CD4-positive, alpha-beta T cell treated with Interferon alpha-2 for 1 hour (primary cell): ENCODE data around the gene HCK.

ENCODE experiments used
- DNase-seq, 2 donors: peaks; one replicate each; pipeline ENCODE4 v3.0.0-alpha.2; 2020 to 2022

Gene HCK

DNA sequence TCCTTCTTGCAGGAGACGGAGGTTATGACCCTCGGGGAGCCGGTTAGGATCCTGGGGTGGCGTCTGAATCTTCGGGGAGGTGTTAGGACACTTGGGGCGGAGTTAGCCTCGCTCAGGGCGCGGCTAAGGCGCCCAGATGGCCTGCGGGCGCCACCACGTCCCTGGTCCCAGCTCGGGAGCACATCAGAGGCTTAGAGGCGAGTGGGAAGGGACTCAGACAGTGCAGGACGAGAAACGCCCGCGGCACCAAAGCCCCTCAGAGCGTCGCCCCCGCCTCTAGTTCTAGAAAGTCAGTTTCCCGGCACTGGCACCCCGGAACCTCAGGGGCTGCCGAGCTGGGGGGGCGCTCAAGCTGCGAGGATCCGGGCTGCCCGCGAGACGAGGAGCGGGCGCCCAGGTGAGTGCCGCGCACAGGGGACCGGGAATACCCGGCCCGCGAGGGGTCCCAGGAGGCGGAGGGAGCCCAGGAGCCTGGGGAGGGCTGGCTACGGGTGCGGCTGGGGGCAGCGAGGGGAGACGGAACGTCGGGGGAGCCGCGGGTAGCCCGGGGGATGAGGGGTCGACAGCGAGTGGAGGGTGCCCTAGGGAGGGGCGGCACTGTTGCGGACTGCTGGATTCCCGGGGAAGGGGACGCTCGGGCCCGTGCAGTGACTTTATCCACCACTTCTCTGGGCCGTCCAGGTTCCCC, at the start of gene HCK:
Gene HCK (plus strand): TSS at position 153 of the 688 bp plus-strand sequence.
- DNase-seq = peak in 1 of 2 donors; percentile 68

DNA sequence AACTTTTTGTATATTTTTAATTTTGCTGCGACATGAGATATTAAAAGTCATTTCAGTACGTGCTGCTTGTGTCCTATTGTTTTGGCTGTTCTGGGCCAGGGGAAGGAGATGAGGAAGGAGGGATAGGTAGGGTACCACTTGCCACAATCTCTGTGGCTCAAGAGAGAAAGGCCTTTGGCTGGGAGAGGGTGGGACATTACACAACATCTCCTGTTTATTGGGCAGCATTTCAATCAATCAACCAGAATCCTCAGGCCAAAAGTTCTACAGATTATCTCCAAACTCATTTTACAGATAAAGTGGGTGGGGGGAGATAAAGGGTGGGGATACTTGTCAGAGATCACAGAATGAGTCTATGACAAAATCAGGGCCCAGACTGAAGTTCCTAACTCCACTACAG, 48.7 kb upstream of the HCK start:
- DNase-seq = no peak

DNA sequence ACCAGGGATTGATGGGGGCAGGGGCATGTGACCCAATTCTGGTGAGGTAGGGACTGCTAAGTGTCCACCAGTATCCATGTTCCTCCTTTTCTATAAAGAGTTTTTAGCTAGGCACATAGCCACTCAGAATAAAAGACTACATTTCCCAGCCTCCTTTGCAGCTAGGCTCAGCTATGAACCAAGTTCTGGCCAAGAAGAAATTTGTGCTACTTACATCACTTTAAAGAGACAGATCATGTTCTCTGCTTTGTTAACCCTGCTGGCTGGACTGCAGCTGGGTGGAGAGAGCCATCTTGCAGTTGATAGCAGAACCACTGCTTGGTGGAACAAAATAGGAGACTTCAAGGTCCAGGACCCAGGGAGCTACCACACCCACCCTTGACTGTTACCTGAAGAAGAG, 47.1 kb upstream of the HCK start:
- no peak for DNase-seq

DNA sequence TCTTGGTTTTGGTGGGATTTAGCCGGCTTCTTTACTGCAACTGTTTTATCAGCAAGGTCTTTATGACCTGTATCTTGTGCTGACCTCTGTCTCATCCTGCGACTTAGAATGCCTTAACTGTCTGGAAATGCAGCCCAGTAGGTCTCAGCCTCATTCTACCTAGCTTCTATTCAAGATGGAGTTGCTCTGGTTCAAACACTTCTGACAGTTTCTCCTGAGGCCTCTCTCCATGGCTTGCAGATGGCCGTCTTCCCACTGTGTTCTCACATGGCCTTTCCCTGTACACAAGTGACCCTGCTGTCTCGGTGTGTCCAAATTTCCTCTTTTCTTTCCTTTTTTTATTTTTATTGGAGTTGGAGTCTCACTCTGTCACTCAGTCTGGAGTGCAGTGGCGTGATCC, 46.0 kb upstream of the HCK start:
- DNase-seq = no peak

DNA sequence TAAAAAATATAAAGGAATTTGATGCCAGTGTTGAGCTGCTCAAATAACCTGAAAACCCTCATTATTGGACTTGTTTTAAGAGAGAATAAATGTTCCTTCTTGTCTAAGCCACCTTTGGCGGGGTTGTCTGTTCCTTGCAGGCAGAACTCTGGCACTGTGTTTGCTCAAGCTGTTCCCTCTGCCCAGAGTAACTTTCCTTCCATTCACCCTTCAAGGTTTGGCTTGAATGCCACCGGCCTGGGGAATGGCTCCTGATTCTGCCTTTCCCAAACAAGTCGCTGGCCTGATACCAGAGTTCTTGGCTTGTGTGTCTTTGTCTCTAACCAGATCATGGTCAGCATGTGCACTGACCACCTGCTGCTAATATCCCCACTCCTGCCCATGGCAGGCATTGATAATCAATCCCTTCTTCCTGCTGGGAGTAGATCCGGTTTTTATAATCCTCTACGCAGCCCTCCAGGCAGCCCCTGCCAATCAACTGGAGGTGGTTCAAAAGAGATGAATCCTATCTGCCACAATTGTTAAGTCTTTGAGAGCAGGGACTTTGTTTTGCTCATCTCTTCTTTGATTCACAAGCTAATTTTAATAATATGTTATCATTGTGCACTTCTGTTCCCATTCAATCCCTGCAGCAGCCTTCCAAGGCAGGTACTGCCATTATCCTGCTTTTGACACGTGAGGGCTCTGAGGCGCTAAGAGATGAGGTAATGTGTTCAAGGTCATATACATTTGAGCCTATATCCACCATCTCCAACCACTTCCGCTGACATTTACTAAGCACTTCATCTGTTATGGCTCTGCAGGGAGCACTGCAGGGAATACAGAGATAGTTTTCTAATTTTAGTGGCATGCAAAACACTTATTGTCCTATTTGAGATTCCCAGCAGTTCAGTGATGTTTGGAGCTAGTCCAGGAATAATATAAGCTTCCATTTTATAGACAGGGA, 44.9 kb upstream of the HCK start:
- no peak for DNase-seq

DNA sequence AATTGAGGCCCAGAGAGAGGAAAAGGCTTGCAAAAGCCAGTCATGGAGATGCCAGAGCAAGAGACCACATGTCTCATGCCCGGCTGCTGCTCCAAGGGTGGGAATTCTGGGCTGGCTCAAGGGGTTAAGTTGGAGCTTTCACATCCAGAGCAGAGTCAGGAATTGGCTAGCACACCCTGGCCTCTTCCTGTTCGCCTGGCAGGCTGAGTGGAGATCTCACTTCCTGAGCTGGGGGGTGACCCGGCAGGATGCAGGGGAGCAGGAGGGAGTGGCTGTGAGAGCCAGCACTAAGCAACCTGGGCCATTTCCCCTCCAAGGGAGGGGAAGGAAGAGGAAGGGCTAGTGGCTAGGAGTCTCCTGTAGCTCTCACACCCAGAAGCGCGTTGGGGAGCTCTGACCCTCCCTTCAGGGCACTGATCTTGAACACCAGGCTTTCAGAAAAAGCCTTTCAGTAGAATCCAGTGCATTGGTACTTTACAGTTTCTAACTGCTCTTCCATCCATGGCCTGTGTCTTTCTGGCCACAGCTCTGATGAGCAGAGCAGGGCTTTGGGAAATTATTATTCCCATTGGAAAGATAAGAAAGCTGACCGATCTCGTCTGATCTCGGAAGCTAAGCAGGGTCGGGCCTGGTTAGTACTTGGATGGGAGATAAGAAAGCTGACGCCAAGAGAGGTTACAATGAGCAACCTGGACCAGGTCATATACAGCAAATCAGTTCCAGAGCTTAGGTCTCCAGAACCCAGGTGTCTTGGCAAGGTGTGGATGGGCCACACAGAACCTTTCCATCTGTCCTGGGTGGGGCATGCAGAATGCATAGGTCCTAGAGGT, 44.0 kb upstream of the HCK start:
- no peak for DNase-seq

DNA sequence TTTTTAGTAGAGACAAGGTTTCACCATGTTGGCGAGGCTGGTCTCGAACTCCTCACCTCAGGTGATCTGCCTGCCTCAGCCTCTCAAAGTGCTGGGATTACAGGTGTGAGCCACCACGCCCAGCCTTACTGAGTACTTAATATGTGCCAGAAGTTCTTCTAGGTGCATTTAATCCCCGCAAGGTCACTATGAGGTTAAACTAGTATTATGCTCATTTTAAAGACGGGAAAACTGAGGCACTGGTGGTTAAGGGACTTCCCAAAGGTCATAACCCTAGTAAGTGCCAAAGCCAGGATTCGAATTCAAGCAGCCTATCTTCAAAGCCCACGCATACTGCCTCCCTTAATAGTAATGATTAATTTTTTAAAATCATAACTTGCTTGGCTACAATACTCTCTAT, 42.5 kb upstream of the HCK start:
- DNase-seq = no peak

DNA sequence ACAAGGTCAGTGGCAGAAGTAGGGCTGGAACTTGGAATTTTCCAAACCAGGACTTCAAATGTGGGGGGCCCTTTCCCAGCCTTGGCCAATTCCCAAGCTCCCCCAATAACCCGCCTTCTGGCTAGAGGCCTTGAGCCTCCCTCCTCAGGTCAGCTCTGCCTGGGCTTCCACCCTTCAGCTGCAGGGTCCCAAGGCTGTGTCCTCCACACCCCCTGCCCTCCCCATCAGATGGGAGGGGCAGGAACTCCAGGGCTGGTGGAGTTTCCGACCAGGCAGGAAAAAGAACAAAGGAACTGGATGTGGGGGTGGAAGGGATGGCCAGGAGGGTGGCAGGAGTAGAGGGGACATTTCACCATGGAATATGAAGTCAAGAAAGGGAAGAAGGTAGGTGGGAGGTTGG, 41.9 kb upstream of the HCK start, which contains the start of gene CCM2L:
Gene CCM2L (plus strand): TSS at position 338 of the 400 bp plus-strand sequence. CDS start 17 bp downstream, at position 355.
- DNase-seq = no peak

DNA sequence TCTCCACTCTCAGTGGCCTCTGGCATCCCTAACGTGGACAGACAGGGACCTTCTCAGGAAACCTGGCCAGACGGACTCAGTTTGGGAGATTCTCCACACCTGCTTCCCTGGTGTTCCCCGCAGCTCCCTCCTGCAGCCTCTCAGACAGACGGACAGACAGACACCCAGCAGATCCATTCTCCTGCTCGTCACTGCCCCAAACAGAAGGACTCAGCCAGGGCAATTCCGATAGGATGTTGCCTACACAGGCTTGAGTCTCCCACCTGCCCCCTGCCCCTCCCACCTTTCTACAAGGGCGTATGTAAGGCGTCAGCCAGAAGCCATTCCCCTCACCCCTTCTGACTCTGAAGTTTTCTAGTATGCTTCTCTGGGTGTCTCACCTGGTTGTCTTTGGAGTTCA, 41.4 kb upstream of the HCK start:
- DNase-seq = no peak

DNA sequence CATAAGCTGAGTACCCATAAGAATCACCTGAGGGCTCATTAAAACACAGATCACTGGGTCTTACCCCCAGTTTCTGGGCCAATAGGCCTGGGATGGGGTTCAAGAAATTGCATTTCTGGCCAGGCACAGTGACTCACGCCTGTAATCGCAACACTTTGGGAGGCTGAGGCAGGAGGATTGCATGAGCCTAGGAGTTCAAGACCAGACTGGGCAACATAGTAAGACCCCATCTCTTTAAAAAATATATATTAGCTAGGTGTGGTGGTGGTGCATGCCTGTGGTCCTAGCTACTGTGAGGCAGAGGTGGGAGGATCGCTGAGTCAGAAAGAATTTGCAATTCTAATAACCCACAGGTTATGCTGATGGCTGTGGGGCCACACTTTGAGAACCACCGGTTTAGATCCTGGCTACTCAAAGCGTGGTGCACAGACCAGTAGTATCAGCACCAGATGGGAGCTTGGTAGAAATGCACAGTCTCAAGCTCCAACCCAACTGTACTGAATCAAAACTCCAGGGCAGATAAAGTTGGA, 39.8 kb upstream of the HCK start:
- DNase-seq = no peak

DNA sequence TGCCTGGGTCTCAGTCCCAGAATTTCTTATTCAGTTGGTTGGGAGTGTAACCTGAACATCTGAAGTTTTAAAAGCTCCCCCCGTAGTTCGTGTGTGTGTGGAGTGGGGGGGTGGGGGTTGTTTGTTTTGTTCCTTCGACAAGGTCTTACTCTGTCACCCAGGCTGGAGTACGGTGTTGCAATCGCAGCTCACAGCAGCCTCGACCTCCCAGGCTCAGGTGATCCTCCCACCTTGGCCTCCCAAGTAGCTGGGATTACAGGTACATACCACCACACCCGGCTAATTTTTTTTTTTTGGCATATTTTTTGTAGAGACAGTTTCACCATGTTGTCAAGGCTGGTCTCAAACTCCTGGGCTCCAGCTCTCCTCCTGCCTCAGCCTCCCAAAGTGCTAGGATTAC, 38.7 kb upstream of the HCK start:
- DNase-seq = no peak

DNA sequence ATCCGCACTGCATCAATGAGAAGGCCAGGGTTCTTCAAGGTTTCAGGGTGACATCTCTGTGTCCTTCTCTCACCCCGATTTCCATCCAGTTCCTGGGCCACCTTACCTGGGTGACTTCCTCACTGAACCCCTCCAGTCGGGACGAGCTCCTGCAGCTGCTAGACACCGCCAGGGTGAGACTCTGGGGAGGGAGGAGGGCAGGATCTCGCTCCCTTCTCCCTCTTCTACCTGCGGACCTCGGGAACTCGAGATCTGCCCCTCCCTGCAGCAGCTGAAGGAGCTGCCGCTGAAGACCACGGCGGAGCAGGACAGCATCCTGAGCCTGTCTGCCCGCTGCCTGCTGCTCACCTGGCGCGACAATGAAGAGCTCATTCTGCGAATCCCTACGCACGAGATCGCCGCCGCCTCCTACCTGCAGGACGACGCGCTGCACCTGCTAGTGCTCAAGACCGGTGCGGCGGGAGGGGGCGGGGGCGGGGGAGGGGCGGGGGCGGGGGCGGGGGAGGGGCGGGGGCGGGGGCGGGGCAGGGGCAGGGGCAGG, 34.3 kb upstream of the HCK start:
- peak; percentile 63 to 64 for DNase-seq

DNA sequence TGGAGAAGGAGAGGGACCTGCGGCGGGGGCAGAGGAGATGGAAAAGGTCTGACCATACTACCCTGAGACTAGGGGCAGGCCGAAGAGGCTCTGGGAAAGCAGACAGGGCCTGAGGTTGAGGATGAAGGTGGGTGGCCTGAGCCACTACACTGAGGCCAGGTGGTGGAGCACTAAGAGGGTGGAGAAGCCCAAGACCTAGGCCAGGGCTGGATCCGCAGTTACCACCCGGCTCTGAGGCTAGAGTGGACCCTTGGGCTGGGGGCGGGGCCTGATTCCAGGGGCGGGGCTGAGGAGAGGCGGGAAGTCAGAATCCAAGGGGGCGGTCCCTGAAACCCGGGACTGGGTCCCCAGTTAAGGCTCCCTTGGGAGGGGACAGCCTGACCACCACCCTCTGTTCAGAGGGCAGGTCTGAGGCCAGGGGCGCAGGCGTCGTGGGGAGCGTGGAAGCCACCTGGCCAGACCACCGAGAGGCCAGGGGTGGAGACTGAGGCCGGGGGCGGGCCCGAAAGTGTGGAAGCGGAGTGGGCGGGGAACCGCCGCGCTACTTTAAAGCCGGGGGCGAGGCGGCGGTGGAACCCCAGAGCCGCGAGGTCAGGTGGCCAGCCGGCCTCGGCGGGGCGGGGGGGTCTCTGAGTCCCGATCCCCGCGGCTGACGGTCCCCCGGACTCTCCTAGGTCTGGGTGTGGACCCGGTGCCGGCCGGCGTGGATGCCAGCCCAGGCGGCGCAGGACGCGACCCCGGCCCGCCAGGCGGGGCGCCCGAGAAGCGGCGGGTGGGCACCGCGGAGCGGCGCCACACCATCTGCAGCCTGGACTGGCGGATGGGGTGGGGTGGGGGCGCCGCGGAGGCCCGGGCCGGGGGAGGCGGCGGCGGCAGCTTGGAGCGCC, 33.5 kb upstream of the HCK start:
- DNase-seq = peak; percentile 20 to 49

DNA sequence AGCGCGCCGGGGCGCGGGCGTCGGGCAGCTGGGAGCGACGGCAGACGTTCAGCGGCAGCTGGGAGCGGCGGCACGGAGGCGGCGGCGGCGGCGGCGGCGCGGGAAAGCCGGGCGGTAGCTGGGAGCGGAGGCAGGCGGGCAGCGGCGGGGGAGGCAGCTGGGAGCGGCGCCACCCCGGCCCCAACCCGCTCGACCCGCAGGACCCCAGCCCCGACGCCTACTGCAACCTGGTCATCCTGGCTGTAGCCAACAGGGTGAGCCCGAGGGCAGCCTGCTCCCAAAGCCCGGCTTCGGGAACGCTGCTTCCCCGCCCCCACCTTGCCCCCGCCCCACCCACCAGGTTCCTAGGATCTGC, 32.9 kb upstream of the HCK start:
- no peak for DNase-seq

DNA sequence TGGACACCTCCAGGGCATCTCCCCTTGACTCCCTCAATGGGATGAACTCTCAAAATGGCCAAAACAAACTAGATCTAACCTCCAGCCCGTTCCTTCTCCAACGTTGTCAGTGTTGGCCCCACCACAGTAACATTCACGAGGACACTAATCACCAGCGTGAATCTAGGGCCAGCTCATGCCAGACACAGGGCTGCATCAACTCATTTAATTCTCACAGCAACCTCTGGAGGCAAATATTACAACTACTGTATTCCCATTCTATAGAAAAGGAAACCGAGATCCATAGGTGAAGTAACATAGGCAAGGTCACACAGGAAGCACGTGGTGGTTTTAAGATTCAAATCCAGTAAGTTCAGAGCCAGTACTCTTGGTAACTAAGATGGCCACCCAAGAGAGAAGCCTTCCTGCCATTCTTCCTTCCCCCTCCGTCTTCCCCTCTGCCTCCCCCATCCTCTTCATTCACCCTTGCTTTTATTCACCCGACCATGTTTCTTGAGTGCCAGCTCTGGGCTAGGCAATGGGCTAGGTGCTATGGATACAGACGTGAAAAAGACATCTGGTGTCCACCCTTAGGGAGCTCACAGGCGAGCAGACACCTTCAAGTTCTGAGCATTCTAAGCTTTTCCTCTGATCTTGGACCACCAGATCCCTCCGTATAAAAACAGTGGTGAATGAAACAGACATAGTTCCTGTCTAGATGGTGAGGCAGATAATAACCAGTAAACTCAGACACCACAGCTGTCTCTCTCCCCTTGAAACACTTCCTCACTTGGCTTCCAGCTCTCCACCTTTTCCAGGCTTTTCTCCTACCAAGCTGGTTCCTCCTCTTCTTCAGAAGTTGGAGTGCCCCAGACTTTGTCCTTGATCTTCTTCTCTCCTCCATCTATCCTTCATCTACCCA, 32.2 kb upstream of the HCK start:
- DNase-seq = no peak

DNA sequence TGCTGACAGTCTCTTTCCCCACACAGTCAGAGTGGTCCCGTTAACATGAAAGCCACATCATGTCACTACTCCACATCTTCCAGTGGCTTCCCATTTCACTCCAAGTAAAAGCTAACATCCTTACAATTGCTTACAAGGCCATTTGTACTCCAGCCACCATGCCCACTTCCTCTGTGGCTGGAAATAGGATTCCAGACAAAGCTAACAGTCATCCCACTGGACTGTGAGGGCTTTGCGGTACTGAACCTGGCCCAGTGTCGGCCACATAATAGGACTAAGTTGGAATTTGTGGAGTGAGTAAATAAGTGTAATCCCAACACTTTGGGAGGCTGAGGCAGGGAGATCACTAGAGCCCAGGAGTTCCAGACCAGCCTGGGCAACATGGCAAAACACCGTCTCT, 31.0 kb upstream of the HCK start:
- DNase-seq = no peak

DNA sequence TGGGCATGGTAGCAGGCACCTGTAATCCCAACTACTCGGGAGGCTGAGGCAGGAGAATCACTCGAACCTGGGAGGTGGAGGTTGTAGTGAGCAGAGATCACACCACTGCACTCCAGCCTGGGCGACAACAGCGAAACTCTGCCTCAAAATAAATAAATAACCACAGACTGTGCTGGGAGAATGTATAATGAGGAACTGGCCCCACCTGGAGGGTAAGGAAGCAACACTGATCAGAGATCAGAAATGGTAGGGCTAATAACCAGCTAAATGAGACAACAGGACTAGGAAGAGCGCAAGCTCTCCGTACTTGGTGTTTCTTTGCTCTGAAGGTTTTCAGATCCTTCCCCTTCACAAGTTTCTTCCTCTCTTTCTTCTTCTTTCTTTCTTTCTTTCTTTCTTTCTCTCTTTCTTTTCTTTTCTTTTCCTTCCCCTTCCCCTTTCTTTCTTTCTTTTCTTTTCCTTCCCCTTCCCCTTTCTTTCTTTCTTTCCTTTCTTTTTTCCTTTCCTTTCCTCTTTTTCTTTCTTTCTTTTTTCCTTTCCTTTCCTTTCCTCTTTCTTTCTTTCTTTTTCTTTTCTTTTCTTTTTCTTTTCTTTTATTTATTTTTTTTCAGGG, 27.3 kb upstream of the HCK start:
- no peak for DNase-seq

DNA sequence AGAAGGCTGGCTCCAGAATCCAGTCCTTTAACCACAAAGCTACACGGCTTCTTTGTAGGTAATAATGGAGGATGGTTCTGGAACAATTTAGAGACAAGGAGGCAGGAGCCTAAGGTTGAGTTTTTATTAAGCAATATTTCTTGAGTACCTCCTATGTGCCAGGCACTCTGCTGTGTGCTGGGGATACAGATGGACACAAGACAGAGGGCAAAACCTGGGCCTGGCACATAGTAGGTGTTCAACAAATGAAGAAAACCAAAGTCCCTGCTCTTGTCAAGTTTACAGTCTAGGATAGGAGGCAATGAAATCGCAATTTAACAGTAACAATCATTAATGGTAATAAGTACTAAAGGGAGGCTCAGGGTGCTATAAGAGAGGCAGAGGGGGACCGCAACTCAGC, 24.4 kb upstream of the HCK start:
- no peak for DNase-seq

DNA sequence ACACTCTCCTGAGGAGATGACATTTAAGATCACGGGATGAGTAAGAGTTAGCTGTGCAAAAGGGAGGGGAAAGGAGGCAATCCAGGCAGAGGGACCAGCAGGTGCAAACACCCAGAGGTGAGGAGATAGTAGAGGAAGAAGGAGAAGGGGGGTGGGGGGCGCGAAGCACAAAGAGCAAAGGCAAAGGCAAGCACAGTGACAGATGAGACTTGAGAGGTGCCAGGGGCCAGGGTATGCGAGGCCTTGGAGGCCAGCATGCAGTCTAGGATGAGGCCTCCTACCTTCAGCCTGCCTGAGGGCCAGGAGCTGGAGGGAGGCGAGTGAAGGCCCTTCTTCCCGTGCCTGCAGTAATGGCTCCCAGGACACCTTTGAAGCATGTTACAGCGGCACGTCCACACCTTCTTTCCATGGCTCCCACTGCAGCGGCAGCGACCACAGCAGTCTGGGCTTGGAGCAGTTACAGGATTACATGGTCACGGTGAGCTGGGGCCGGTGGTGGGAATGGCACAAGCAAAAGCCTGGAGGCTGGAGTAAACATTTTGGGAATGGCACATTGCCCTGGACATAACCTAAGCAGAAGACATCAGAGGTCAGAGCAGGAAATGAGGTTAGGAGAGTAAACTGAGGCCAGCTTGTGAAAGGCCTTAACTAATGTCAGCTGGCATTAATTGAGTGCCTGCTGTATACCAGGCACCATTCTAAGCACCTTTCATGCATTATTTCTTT, 23.2 kb upstream of the HCK start:
- no peak for DNase-seq
